SKM-1 treated with dmso at 0.1 percent for 144 hours (cell line): ENCODE results near the gene NBPF9.
"Not testable (repeated sequence)": the region's sequence is repeated elsewhere in the genome, so short reads cannot be mapped to it uniquely, and the experiment has no call there.

Experiments used
- DNase-seq: peaks from one replicate; lab custom pipeline; 2025; ENCODE audit not compliant: unreplicated experiment; lab: John Stamatoyannopoulos, UW

Gene NBPF9, protein sequence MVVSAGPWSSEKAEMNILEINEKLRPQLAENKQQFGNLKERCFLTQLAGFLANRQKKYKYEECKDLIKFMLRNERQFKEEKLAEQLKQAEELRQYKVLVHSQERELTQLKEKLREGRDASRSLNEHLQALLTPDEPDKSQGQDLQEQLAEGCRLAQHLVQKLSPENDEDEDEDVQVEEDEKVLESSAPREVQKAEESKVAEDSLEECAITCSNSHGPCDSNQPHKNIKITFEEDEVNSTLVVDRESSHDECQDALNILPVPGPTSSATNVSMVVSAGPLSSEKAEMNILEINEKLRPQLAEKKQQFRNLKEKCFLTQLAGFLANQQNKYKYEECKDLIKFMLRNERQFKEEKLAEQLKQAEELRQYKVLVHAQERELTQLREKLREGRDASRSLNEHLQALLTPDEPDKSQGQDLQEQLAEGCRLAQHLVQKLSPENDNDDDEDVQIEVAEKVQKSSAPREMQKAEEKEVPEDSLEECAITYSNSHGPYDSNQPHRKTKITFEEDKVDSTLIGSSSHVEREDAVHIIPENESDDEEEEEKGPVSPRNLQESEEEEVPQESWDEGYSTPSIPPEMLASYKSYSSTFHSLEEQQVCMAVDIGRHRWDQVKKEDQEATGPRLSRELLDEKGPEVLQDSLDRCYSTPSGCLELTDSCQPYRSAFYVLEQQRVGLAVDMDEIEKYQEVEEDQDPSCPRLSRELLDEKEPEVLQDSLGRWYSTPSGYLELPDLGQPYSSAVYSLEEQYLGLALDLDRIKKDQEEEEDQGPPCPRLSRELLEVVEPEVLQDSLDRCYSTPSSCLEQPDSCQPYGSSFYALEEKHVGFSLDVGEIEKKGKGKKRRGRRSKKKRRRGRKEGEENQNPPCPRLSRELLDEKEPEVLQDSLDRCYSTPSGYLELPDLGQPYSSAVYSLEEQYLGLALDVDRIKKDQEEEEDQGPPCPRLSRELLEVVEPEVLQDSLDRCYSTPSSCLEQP (N-terminal part only)

DNA sequence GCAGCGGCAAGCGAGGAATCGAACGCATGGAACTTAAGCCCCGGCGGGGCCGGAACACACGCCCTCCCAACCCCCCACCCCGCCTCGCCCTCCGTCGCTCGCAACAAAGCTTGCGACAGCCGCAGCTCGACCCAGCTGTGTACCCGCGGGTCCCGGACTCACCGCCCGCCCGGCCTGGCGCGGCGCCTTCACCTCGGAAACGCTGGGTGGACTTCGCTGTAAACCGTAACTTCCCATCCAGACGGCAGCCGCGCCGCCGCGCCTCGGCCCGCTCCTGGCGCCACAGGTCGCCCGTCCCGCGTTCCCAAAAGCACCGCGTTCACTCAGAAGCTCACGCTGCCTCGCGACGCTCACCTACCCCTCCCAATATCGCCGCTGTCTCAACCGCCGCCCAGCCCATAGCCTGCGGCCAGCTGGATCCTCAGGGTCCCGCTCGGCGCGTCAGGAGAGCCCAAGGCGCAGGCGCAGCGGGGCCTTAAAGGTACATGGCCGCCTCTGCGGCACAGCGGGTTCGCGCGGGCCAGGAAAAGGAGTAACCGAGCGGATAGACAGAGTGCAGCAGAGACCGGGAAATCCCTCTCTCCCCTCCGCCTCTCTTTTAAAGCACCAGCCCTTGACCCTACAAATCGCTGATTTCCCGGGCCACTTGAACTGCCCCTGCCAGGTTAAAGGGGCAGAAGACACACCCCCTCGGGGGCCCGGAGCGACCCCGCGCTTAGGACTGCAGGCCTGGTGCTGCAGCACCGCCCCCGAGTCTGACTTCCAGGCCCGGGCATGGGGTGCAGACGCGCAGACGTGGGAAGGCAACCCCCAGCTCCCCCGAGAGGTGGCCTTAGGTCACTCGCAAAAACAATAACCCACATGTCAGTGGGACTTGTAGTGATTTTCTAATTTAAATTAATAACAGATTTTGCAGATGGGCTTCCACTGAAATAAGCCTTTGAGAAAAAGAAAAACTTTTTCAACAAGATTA, at the start of gene NBPF9:
Gene NBPF9, minus strand, starts transcription at position 443 of the 973 bp plus-strand sequence. CDS start 21,412 bp downstream, outside the sequence.
- DNase-seq = not testable (repeated sequence)

GRCh38 chr1:149149909-149150308, 46.6 kb upstream of the NBPF9 start:
- DNase-seq = not testable (repeated sequence)

GRCh38 chr1:149137585-149137984, 34.2 kb upstream of the NBPF9 start:
- not testable (repeated sequence) for DNase-seq

DNA sequence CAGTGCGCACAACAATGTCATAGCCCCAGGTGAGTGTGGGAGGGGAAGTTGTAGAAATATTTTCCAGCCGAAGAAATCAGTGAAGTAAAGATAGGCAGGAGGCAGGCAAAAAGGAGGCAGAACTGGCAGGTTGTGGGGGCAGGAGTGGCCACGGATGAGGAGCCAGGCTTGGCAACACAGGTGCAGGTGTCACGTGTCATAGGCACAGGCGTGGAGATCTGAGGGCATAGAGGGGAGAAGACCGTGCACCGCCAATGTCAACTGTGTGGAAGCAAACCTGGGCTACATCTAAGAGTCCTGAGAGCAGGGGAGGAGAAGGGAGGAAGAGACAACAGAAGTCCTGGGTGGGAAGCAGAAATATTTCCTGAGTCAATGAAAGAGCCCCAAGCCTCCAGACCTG, 27.6 kb upstream of the NBPF9 start:
- not testable (repeated sequence) for DNase-seq

GRCh38 chr1:149129245-149129644, 25.9 kb upstream of the NBPF9 start:
- DNase-seq = not testable (repeated sequence)

DNA sequence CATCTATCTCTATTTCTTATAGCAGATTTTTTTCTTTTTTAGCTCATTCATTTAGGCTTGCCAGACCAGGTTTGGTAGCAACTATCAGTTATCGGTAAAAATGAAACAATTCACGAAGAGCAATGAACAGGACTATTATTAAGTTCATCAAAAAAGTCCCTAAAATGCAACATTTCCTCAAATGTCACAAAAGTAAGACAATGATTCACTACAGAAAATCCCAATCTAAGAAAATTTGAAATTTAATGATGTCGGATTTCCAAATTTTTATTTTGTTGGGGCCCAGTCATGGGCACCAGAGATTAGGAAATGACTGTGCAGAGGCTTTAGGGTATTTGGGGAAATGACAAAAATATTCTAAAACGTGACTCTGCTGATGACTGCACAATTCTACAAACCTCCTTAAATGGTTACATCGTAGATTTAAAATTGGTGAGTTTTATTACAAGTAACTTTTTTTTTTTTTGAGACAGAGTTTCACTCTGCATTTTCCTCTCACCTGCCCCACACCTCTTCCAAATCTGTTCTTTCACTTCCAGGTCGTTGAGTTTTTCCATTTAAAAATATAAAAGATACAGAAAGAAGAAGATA, 23.3 kb upstream of the NBPF9 start:
- not testable (repeated sequence) for DNase-seq

- DNase-seq = not testable (repeated sequence)
Observed at GRCh38 chr1:149123948-149124926, 20.9 kb upstream of the NBPF9 start.

- DNase-seq = not testable (repeated sequence)
Observed at GRCh38 chr1:149112828-149113227, 9.5 kb upstream of the NBPF9 start.

GRCh38 chr1:149110343-149110742, 7.0 kb upstream of the NBPF9 start:
- DNase-seq = not testable (repeated sequence)

GRCh38 chr1:149102574-149102973, 777 bp downstream of the NBPF9 start:
- DNase-seq = not testable (repeated sequence)

DNA sequence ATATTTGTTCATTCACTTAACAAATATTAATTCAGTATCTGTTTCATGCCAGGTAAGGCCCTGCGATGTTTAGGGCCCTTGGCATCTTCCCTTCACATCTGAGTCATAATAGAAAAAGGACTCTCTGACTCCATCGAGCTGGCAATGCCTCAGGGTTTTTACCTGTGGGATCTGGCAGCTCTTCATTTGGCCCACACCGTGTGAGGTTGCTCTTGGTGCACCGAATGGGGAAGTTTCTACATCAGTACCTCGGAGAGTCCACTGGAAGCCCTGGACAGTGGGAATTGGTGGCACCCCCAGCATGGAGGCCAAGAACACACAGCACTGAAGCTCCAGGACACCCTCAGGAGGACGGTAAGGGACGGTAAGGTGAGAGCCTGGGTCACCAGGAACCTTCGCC, 5.1 kb downstream of the NBPF9 start:
- not testable (repeated sequence) for DNase-seq

DNA sequence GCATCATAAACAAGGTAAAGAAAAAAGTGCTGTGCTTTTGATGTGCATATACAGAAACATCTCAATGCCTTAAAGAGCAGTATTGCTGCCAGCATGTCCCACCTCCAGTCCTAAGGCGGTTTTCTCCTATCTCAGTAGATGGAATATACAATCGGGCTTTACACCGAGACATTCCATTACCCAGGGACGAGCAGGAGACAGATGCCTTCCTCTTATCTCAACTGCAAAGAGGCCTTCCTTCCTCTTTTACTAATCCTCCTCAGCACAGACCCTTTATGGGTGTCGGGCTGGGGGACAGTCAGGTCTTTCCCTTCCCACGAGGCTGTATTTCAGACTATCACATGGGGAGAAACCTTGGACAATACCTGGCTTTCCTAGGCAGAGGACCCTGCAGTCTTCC, 10.2 kb downstream of the NBPF9 start:
- not testable (repeated sequence) for DNase-seq

- DNase-seq = not testable (repeated sequence)
Observed at GRCh38 chr1:149075505-149076127, 27.7 kb downstream of the NBPF9 start.

- not testable (repeated sequence) for DNase-seq
Observed at GRCh38 chr1:149064611-149065010, 38.7 kb downstream of the NBPF9 start.

DNA sequence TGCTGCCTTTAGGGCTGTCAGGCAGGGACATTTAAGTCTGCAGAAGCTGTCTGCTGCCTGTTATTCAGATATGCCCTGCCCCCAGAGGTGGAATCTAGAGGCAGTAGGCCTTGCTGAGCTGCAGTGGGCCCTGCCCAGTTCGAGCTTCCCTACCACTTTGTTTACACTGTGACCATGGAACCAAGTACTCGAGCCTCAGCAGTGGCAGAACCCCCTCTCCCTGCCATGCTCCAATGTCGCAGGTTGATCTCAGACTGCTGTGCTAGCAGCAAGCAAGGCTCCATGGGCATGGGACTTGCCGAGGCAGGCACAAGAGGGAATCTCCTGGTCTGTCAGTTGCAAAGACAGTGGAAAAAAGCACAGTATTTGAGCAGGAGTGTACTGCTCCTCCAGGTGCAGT, 60.3 kb downstream of the NBPF9 start:
- not testable (repeated sequence) for DNase-seq

GRCh38 chr1:149033916-149034315, 69.4 kb downstream of the NBPF9 start:
- DNase-seq = not testable (repeated sequence)

DNA sequence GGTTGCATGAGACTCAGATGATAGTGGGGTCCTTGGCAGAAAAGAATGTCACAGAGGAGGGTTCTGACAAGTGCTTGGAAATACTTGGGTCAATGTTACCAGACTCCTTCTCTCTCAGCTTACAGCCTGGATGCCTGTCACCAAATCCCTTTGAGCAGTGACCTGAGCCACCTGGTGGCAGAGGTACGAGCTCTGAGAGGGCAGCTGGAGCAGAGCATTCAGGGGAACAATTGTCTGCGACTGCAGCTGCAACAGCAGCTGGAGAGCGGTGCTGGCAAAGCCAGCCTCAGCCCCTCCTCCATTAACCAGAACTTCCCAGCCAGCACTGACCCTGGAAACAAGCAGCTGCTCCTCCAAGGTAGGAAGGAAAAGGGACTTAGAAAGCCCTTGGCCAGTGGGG, 79.0 kb downstream of the NBPF9 start:
- DNase-seq = not testable (repeated sequence)

DNA sequence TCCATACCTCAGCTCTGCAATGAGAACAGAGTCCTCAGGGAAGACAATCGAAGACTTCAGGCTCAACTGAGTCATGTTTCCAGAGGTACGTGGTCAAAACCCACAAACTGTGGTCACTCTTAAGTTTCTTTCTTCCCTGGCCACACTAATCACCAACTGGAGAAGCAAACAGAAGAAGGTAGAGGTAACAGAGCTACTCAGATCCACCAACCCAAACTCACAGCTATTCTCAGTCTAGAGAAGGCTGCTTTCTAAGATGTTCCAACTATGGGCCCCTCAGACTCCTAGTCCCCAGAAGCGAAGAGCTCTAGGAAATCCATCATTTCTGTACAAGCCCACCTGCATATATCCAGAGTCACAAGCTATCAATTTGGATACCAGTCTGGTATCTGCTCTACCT, 84.8 kb downstream of the NBPF9 start:
- not testable (repeated sequence) for DNase-seq
